Measurements from ENCODE around the gene SPEF1.

Gene SPEF1

DNA sequence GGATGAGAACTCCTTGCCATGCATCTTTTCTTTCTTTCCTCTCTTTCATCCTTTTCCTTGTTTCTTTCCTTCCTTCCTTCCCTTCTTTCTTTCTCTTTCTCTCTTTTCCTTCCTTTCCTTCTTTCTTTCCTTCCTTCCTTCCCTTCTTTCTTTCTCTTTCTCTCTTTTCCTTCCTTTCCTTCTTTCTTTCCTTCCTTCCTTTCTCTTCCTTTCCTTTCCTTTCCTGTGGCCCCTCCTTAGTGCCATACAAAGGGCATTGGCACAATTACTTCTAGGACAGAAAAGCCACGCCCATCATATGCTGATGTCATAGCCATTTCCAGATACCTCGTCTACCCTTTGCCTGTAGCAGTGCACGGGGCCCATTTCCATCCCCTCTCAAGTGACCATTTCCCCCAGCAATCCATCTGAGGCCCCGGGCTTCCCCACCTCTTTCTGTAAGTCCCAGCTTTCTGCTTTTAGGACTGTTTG is 7.5 kb upstream of the SPEF1 start:
- Histone ChIP-seq H3K36me3 (ENCODE audit: control insufficient read depth in 5 of 5, insufficient read depth in 5 of 5, low read length in 5 of 5) (peaks cover 0 to 6% (median 4%) of the 10 kb centered on the region in 5 donors), H3K4me1 (ENCODE audit: control insufficient read depth in 5 of 5, insufficient read depth in 5 of 5, low read length in 5 of 5) (peaks cover 4 to 30% (median 28%) of the 10 kb centered on the region in 5 donors), H3K4me3 (ENCODE audit: low read depth in 1 of 5, low read length in 5 of 5) (no peak overlapping the region), H3K27me3 (ENCODE audit: control insufficient read depth in 5 of 5, insufficient read depth in 4 of 5, low read length in 5 of 5) (no peaks in the 10 kb centered on the region), H3K9me3 (ENCODE audit: control insufficient read depth in 5 of 5, low read length in 5 of 5) (no peaks in the 10 kb centered on the region), H3K9ac (ENCODE audit: low read length in 5 of 5) (no peak overlapping the region), H3K27ac (ENCODE audit: low read depth, low read length) (no peak overlapping the region)

GRCh38 chr20:3787324-3788014 is 6.2 kb upstream of the SPEF1 start:
- peaks cover 4 to 35% (median 33%) of the 10 kb centered on the region in 5 donors for H3K4me1 ChIP-seq (ENCODE audit: control insufficient read depth in 5 of 5, insufficient read depth in 5 of 5, low read length in 5 of 5)
- H3K9ac ChIP-seq (ENCODE audit: low read length in 5 of 5), result peak overlapping the region in 2 of 5 donors; percentile 4 to 47
- no peak overlapping the region for H3K27ac ChIP-seq (ENCODE audit: low read depth, low read length)
- no peaks in the 10 kb centered on the region for H3K27me3 ChIP-seq (ENCODE audit: control insufficient read depth in 5 of 5, insufficient read depth in 4 of 5, low read length in 5 of 5)
- H3K4me3 ChIP-seq (ENCODE audit: low read depth in 1 of 5, low read length in 5 of 5), result peak overlapping the region in 3 of 5 donors; percentile 35 to 47 (median 42)
- peaks cover 0 to 12% (median 6%) of the 10 kb centered on the region in 5 donors for H3K36me3 ChIP-seq (ENCODE audit: control insufficient read depth in 5 of 5, insufficient read depth in 5 of 5, low read length in 5 of 5)
- no peaks in the 10 kb centered on the region for H3K9me3 ChIP-seq (ENCODE audit: control insufficient read depth in 5 of 5, low read length in 5 of 5)

DNA sequence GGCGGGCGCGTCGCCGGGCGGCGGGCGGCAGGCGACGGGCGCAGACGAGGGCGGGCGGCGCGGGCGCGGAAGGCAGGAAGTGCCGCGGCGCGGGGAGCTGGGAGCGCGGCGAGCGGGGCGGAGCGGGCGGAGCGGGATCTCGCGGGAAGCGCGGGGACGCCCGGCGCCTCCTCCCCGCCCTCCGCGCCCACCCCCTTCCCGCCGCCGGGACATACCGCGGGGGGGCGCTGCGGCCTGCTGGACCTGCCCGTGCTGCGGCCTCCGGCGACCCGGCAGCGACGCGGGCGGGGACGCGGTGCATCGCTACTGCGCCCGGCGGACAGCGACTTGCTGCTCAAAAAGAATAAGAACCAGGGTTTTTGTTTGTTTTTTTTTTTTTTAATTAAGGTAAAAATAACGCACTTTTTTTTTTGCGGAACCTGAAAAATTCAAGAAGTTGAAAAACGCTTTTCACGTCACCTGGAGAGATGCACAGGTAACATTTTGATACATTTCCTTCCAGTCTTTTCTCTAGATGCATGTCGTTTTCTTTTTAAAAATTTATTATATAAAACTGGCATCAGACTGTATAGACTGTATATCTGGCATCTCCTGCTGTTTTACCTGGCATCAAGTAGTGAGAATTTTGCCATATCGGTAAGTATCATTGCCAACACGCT is 5.5 kb upstream of the SPEF1 start, which contains the start of gene CENPB:
Gene CENPB (minus strand): TSS at position 76 of the 659 bp plus-strand sequence. CDS start 257 bp downstream, outside the sequence.
- Histone ChIP-seq H3K4me3 (ENCODE audit: low read depth in 1 of 5, low read length in 5 of 5) (peak within 1 kb of the TSS; percentile 35 to 91 (median 85)), H3K9ac (ENCODE audit: low read length in 5 of 5) (peak within 1 kb of the TSS in 4 of 5 donors; percentile 20 to 81 (median 62)), H3K36me3 (ENCODE audit: control insufficient read depth in 5 of 5, insufficient read depth in 5 of 5, low read length in 5 of 5) (peaks cover 0 to 12% (median 6%) of the 10 kb centered on the region in 5 donors), H3K9me3 (ENCODE audit: control insufficient read depth in 5 of 5, low read length in 5 of 5) (no peaks in the 10 kb centered on the region), H3K27ac (ENCODE audit: low read depth, low read length) (peak within 1 kb of the TSS; percentile 9), H3K4me1 (ENCODE audit: control insufficient read depth in 5 of 5, insufficient read depth in 5 of 5, low read length in 5 of 5) (peaks cover 4 to 35% (median 33%) of the 10 kb centered on the region in 5 donors), H3K27me3 (ENCODE audit: control insufficient read depth in 5 of 5, insufficient read depth in 4 of 5, low read length in 5 of 5) (no peaks in the 10 kb centered on the region)

DNA sequence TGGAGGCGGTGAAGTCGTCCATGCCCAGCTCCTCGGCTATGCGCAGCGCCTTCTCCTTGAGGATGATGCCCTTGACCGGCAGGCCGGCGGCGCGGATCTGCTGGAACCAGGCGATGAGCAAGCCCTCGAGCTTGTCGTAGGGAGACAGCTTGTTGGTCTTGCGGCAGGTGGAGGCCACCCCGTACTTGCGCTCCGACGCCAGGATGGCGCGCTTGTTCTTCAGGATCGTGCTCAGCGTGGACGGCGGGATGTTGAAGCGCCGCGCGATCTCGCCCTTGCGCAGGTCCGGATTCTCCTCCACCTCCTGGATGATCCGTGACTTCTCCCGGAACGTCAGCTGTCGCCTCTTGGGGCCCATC is 4.9 kb upstream of the SPEF1 start:
- Histone ChIP-seq H3K9ac (ENCODE audit: low read length in 5 of 5) (peak overlapping the region in 4 of 5 donors; percentile 20 to 81 (median 62)), H3K27me3 (ENCODE audit: control insufficient read depth in 5 of 5, insufficient read depth in 4 of 5, low read length in 5 of 5) (no peaks in the 10 kb centered on the region), H3K4me3 (ENCODE audit: low read depth in 1 of 5, low read length in 5 of 5) (peak overlapping the region; percentile 29 to 91 (median 85)), H3K4me1 (ENCODE audit: control insufficient read depth in 5 of 5, insufficient read depth in 5 of 5, low read length in 5 of 5) (peaks cover 4 to 41% (median 37%) of the 10 kb centered on the region in 5 donors), H3K27ac (ENCODE audit: low read depth, low read length) (no peak overlapping the region), H3K36me3 (ENCODE audit: control insufficient read depth in 5 of 5, insufficient read depth in 5 of 5, low read length in 5 of 5) (peaks cover 0 to 12% (median 6%) of the 10 kb centered on the region in 5 donors), H3K9me3 (ENCODE audit: control insufficient read depth in 5 of 5, low read length in 5 of 5) (no peaks in the 10 kb centered on the region)

- Histone ChIP-seq H3K9ac (ENCODE audit: low read length in 5 of 5) (peak overlapping the region in 4 of 5 donors; percentile 20 to 81 (median 62)), H3K9me3 (ENCODE audit: control insufficient read depth in 5 of 5, low read length in 5 of 5) (no peaks in the 10 kb centered on the region), H3K27me3 (ENCODE audit: control insufficient read depth in 5 of 5, insufficient read depth in 4 of 5, low read length in 5 of 5) (no peaks in the 10 kb centered on the region), H3K27ac (ENCODE audit: low read depth, low read length) (peak overlapping the region; percentile 9), H3K4me3 (ENCODE audit: low read depth in 1 of 5, low read length in 5 of 5) (peak overlapping the region; percentile 29 to 91 (median 85)), H3K4me1 (ENCODE audit: control insufficient read depth in 5 of 5, insufficient read depth in 5 of 5, low read length in 5 of 5) (peaks cover 4 to 46% (median 41%) of the 10 kb centered on the region in 5 donors), H3K36me3 (ENCODE audit: control insufficient read depth in 5 of 5, insufficient read depth in 5 of 5, low read length in 5 of 5) (peaks cover 0 to 12% (median 6%) of the 10 kb centered on the region in 5 donors)
Measured at GRCh38 chr20:3785240-3786125, 4.2 kb upstream of the SPEF1 start.

GRCh38 chr20:3784863-3785239 is 3.6 kb upstream of the SPEF1 start:
- Histone ChIP-seq H3K4me3 (ENCODE audit: low read depth in 1 of 5, low read length in 5 of 5) (peak overlapping the region; percentile 8 to 89 (median 81)), H3K36me3 (ENCODE audit: control insufficient read depth in 5 of 5, insufficient read depth in 5 of 5, low read length in 5 of 5) (peaks cover 0 to 12% (median 6%) of the 10 kb centered on the region in 5 donors), H3K27me3 (ENCODE audit: control insufficient read depth in 5 of 5, insufficient read depth in 4 of 5, low read length in 5 of 5) (no peaks in the 10 kb centered on the region), H3K9me3 (ENCODE audit: control insufficient read depth in 5 of 5, low read length in 5 of 5) (no peaks in the 10 kb centered on the region), H3K27ac (ENCODE audit: low read depth, low read length) (peak overlapping the region; percentile 9), H3K9ac (ENCODE audit: low read length in 5 of 5) (peak overlapping the region in 2 of 5 donors; percentile 64 to 75), H3K4me1 (ENCODE audit: control insufficient read depth in 5 of 5, insufficient read depth in 5 of 5, low read length in 5 of 5) (peaks cover 4 to 46% (median 41%) of the 10 kb centered on the region in 5 donors)

DNA sequence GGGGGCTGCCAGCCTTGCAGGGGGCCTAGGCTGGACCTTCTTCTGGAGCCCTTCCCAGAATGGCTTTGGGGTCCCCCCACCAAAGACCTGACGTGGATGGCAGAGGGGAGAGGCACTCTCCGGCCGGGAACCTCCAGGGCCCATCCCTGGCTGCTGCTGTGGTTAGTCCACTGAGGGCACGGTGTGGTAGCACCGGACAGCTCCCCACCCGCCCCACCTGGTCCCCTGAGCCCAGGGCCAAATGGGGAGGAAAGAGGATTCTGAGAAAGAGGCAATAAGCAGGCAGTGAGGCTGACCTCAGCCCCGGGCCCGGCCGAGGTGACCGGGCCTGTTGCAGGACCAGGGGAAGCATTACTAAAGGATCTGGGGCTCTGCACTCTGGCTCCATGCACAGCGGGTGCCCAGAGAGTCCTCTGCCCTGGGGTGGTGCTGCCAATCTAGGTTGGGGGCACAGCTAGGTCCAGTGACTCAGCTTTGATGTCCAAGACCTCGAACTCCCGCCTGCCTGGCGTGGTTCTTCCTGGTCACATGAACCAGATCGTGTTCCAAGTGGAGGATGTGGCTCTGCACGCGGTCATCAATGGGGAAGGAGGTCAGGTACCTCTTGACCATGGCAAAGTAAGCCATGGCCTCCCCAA is 3.1 kb upstream of the SPEF1 start:
- Histone ChIP-seq H3K9ac (ENCODE audit: low read length in 5 of 5) (peak overlapping the region in 2 of 5 donors; percentile 64 to 75), H3K4me3 (ENCODE audit: low read depth in 1 of 5, low read length in 5 of 5) (peak overlapping the region; percentile 8 to 89 (median 81)), H3K36me3 (ENCODE audit: control insufficient read depth in 5 of 5, insufficient read depth in 5 of 5, low read length in 5 of 5) (peaks cover 0 to 12% (median 6%) of the 10 kb centered on the region in 5 donors), H3K27ac (ENCODE audit: low read depth, low read length) (no peak overlapping the region), H3K9me3 (ENCODE audit: control insufficient read depth in 5 of 5, low read length in 5 of 5) (no peaks in the 10 kb centered on the region), H3K4me1 (ENCODE audit: control insufficient read depth in 5 of 5, insufficient read depth in 5 of 5, low read length in 5 of 5) (peaks cover 4 to 46% (median 41%) of the 10 kb centered on the region in 5 donors), H3K27me3 (ENCODE audit: control insufficient read depth in 5 of 5, insufficient read depth in 4 of 5, low read length in 5 of 5) (no peaks in the 10 kb centered on the region)

DNA sequence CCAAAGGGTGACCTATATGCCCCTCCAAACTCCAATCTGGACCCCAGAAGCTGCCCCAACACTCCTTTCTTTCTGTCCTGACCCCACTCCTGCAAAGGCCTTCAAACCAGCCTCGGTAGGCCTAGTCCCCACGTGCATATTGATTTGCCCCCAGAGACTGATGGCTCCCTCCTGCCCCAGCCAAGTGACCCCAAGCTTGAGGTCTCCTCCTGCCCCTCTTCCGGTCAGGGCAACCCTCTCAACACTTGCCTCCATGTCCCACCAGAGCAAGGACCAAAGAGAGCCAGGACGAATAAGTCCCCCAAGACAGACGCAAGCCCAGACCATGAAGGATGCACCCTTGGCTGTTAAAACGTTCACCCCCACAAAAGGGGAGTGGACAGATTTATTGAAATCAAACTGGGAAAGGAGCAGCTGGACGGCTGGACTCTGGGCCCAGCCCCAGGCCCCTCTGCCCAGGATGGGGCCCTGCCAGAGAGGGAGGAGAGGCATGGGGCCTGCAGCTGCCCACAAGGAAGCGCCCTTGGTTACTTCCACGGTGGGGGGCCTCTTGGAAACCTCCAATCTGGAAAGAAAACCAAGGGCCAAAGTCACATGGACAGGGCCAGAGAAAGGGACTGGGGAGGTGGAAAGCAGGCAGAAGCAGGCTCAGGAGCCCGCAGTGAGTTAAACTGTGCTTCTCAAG is 2.4 kb upstream of the SPEF1 start:
- peaks cover 0 to 12% (median 6%) of the 10 kb centered on the region in 5 donors for H3K36me3 ChIP-seq (ENCODE audit: control insufficient read depth in 5 of 5, insufficient read depth in 5 of 5, low read length in 5 of 5)
- H3K27me3 ChIP-seq (ENCODE audit: control insufficient read depth in 5 of 5, insufficient read depth in 4 of 5, low read length in 5 of 5), result no peaks in the 10 kb centered on the region
- no peak overlapping the region for H3K4me3 ChIP-seq (ENCODE audit: low read depth in 1 of 5, low read length in 5 of 5)
- H3K27ac ChIP-seq (ENCODE audit: low read depth, low read length), result no peak overlapping the region
- no peaks in the 10 kb centered on the region for H3K9me3 ChIP-seq (ENCODE audit: control insufficient read depth in 5 of 5, low read length in 5 of 5)
- H3K4me1 ChIP-seq (ENCODE audit: control insufficient read depth in 5 of 5, insufficient read depth in 5 of 5, low read length in 5 of 5), result peaks cover 4 to 47% (median 41%) of the 10 kb centered on the region in 5 donors
- peak overlapping the region in 2 of 5 donors; percentile 7 to 23 for H3K9ac ChIP-seq (ENCODE audit: low read length in 5 of 5)

- peaks cover 0 to 12% (median 6%) of the 10 kb centered on the region in 5 donors for H3K36me3 ChIP-seq (ENCODE audit: control insufficient read depth in 5 of 5, insufficient read depth in 5 of 5, low read length in 5 of 5)
- H3K27ac ChIP-seq (ENCODE audit: low read depth, low read length), result no peak overlapping the region
- no peaks in the 10 kb centered on the region for H3K9me3 ChIP-seq (ENCODE audit: control insufficient read depth in 5 of 5, low read length in 5 of 5)
- no peaks in the 10 kb centered on the region for H3K27me3 ChIP-seq (ENCODE audit: control insufficient read depth in 5 of 5, insufficient read depth in 4 of 5, low read length in 5 of 5)
- H3K4me1 ChIP-seq (ENCODE audit: control insufficient read depth in 5 of 5, insufficient read depth in 5 of 5, low read length in 5 of 5), result peaks cover 4 to 53% (median 46%) of the 10 kb centered on the region in 5 donors
- H3K9ac ChIP-seq (ENCODE audit: low read length in 5 of 5), result peak overlapping the region in 1 of 5 donors; percentile 23
- H3K4me3 ChIP-seq (ENCODE audit: low read depth in 1 of 5, low read length in 5 of 5), result no peak overlapping the region
Measured at GRCh38 chr20:3783068-3783489, 1.8 kb upstream of the SPEF1 start.
